Measurements from ENCODE around the gene SMIM32. TPM values are rescaled to one million over a fixed set of nuclear protein-coding genes. Genes with fewer than 3 reads are reported as not detected.

SMIM32 gene
- total and polyA plus RNA-seq, 4 donors, result 0.02 TPM; not detected in 3

- TF ChIP-seq, protein P1, sequence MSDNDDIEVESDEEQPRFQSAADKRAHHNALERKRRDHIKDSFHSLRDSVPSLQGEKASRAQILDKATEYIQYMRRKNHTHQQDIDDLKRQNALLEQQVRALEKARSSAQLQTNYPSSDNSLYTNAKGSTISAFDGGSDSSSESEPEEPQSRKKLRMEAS (IDR thresholded peaks at IDR 0.05), result no peak
- TF ChIP-seq GABPA (IDR thresholded peaks at IDR 0.05 in 1 of 2, conservative IDR thresholded peaks at IDR 0.05 in 1 of 2), result no peak
- no peak for TF ChIP-seq FOXA1 (IDR thresholded peaks at IDR 0.05)
- no peak for TF ChIP-seq TAF1 (conservative IDR thresholded peaks at IDR 0.05)
- TF ChIP-seq, protein P2, sequence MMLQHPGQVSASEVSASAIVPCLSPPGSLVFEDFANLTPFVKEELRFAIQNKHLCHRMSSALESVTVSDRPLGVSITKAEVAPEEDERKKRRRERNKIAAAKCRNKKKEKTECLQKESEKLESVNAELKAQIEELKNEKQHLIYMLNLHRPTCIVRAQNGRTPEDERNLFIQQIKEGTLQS (IDR thresholded peaks at IDR 0.05), result no peak
- TF ChIP-seq FOXA2 (IDR thresholded peaks at IDR 0.05), result no peak
- no peak for TF ChIP-seq EGR1 (IDR thresholded peaks at IDR 0.05; ENCODE audit: low read depth in 2 of 2)
- no peak for TF ChIP-seq RXRA (IDR thresholded peaks at IDR 0.05)
- no peak for TF ChIP-seq HNF4G (IDR thresholded peaks at IDR 0.05)
- no peak for TF ChIP-seq REST (IDR thresholded peaks at IDR 0.05)
- TF ChIP-seq CTCF (IDR thresholded peaks at IDR 0.05; ENCODE audit: low read depth, low read length, missing input control), result peak; percentile 77
- no peak for TF ChIP-seq JUND (IDR thresholded peaks at IDR 0.05)
- no peak for TF ChIP-seq ZBTB33 (IDR thresholded peaks at IDR 0.05)
- peak; percentile 89 to 90 for TF ChIP-seq RAD21 (IDR thresholded peaks at IDR 0.05)
- no peaks in the 10 kb centered on the region for H3K4me1 ChIP-seq (ENCODE audit: control insufficient read depth in 4 of 4, insufficient read depth in 4 of 4, low read length in 3 of 4)
- H3K27ac ChIP-seq (ENCODE audit: low read depth in 1 of 2, low read length in 2 of 2), result no peak overlapping the region
- DNase-seq (ENCODE audit: low spot score), result peak; percentile 65
- WGBS, result 42% methylated on average over 10 of the region's 10 CpGs
- no peak overlapping the region for H3K4me3 ChIP-seq (ENCODE audit: low read depth in 1 of 3, low read length in 3 of 3)
- peaks cover 0 to 5% (median 0%) of the 10 kb centered on the region in 4 donors for H3K27me3 ChIP-seq (ENCODE audit: control insufficient read depth in 4 of 4, insufficient read depth in 4 of 4, low read length in 3 of 4)
- no peak overlapping the region for H3K9ac ChIP-seq (ENCODE audit: low read depth in 1 of 2, low read length in 2 of 2)
- H3K9me3 ChIP-seq (ENCODE audit: control insufficient read depth in 4 of 4, low read length in 3 of 4), result no peaks in the 10 kb centered on the region
- no peaks in the 10 kb centered on the region for H3K36me3 ChIP-seq (ENCODE audit: control insufficient read depth in 4 of 4, insufficient read depth in 3 of 4, low read depth in 1 of 4, low read length in 3 of 4)
Measured at GRCh38 chr5:136212252-136212721, 19.3 kb upstream of the SMIM32 start.
